ENCODE measurements around the gene MAP2K4. TPM values are rescaled to one million over a fixed set of nuclear protein-coding genes. Genes with fewer than 3 reads are reported as not detected.

MAP2K4 gene
- total and polyA plus RNA-seq, 7 donors, result 12.9 to 40.0 (median 31.4) TPM

GRCh38 chr17:12118617-12119016 lies 97.9 kb downstream of the MAP2K4 start:
- H3K27me3 ChIP-seq (ENCODE audit: insufficient read depth in 3 of 3, low read length in 2 of 3), result no peaks in the 10 kb centered on the region
- no peak overlapping the region for H3K27ac ChIP-seq
- no peak for TF ChIP-seq CTCF (IDR thresholded peaks at IDR 0.05)
- 95 to 99% (median 97%) methylated on average over 3 of the region's 3 CpGs for WGBS, 3 donors
- no peak for DNase-seq
- ATAC-seq, result no peak
- intact Hi-C loops (cut with DNase I), result no loop called here
- H3K9me3 ChIP-seq, result no peaks in the 10 kb centered on the region
- peaks cover 0 to 57% of the 10 kb centered on the region in 2 donors for H3K36me3 ChIP-seq (ENCODE audit: insufficient read depth in 1 of 2, low read depth in 1 of 2)
- H3K4me1 ChIP-seq, result peaks cover 3% of the 10 kb centered on the region
- H3K4me3 ChIP-seq, result no peak overlapping the region

GRCh38 chr17:12122075-12122474 lies 101.4 kb downstream of the MAP2K4 start:
- no peak for TF ChIP-seq CTCF (IDR thresholded peaks at IDR 0.05)
- no peaks in the 10 kb centered on the region for H3K9me3 ChIP-seq
- ATAC-seq (peak in 1 of 4 donors; percentile 13), DNase-seq (no peak)
- no peak overlapping the region for H3K27ac ChIP-seq
- WGBS, 3 donors, result 70 to 77% (median 75%) methylated on average over 6 of the region's 6 CpGs
- H3K4me3 ChIP-seq, result no peak overlapping the region
- peaks cover 4 to 43% of the 10 kb centered on the region in 2 donors for H3K36me3 ChIP-seq (ENCODE audit: insufficient read depth in 1 of 2, low read depth in 1 of 2)
- no peaks in the 10 kb centered on the region for H3K27me3 ChIP-seq (ENCODE audit: insufficient read depth in 3 of 3, low read length in 2 of 3)
- H3K4me1 ChIP-seq, result peaks cover 6% of the 10 kb centered on the region
- intact Hi-C loops (cut with DNase I), result no loop called here

- H3K4me3 ChIP-seq, result no peak overlapping the region
- H3K9me3 ChIP-seq, result no peaks in the 10 kb centered on the region
- H3K27ac ChIP-seq, result no peak overlapping the region
- no peaks in the 10 kb centered on the region for H3K27me3 ChIP-seq (ENCODE audit: insufficient read depth in 3 of 3, low read length in 2 of 3)
- DNase-seq (no peak), ATAC-seq (no peak)
- intact Hi-C loops (cut with DNase I), result no loop called here
- no peak for TF ChIP-seq CTCF (IDR thresholded peaks at IDR 0.05)
- peaks cover 4 to 66% of the 10 kb centered on the region in 2 donors for H3K36me3 ChIP-seq (ENCODE audit: insufficient read depth in 1 of 2, low read depth in 1 of 2)
- H3K4me1 ChIP-seq, result peaks cover 4% of the 10 kb centered on the region
- WGBS, 3 donors, result 92 to 94% (median 93%) methylated on average over 2 of the region's 2 CpGs
Observed at GRCh38 chr17:12127177-12127576, 106.5 kb downstream of the MAP2K4 start.

- WGBS, 3 donors, result 45 to 74% (median 46%) methylated on average over 2 of the region's 2 CpGs
- intact Hi-C loops (cut with DNase I), result no loop called here
- peaks cover 6 to 68% of the 10 kb centered on the region in 2 donors for H3K36me3 ChIP-seq (ENCODE audit: insufficient read depth in 1 of 2, low read depth in 1 of 2)
Observed at GRCh38 chr17:12127667-12128066, 107.0 kb downstream of the MAP2K4 start.

More at GRCh38 chr17:12127667-12128066, 107.0 kb downstream of the MAP2K4 start:
- H3K4me3 ChIP-seq, result no peak overlapping the region
- H3K9me3 ChIP-seq, result no peaks in the 10 kb centered on the region
- H3K27ac ChIP-seq, result no peak overlapping the region
- DNase-seq (no peak), ATAC-seq (no peak)
- H3K27me3 ChIP-seq (ENCODE audit: insufficient read depth in 3 of 3, low read length in 2 of 3), result no peaks in the 10 kb centered on the region
- no peak for TF ChIP-seq CTCF (IDR thresholded peaks at IDR 0.05)
- peaks cover 4% of the 10 kb centered on the region for H3K4me1 ChIP-seq
